A673 (cell line): ENCODE data around the gene PIGN.

ENCODE experiments used
- EZH2 ChIP-seq: fragments of 200-600 bp; sonication (generic); IDR thresholded peaks from 2 replicates; pipeline ENCODE4 v1.6.1; 2017; ENCODE audit warnings: borderline replicate concordance, low read depth, mild to moderate bottlenecking, mixed read lengths, antibody characterized with exemption, low read length; ENCODE audit not compliant: poor library complexity, severe bottlenecking
- TF ChIP-seq, protein P1 (sequence below): fragments of 300-800, 200-600 bp; sonication (generic); conservative IDR thresholded peaks from 2 replicates; pipeline ENCODE4 v1.5.1; 2017; ENCODE audit warnings: low read depth, mild to moderate bottlenecking, antibody characterized with exemption, low read length, moderate library complexity, mixed read lengths

DNA sequence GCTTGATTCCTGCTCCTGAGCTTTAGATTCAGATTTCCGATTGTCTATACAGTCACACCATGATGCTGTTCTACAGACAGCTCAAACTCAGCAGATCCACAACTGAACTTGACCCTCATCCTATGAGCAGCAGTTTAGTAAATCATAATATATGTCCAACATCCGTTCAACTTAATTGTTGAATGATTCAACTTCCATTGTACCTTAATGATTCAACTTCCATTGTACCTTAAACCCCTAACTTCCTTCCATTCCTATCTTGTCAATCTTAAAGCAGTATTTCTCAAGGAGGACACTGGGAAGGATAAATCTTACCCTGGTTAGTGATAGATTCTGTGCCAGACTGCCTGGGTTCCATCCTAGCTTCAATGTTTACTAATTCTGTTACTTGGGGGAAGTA, 60.1 kb downstream of the PIGN start:
- TF ChIP-seq, protein P1, sequence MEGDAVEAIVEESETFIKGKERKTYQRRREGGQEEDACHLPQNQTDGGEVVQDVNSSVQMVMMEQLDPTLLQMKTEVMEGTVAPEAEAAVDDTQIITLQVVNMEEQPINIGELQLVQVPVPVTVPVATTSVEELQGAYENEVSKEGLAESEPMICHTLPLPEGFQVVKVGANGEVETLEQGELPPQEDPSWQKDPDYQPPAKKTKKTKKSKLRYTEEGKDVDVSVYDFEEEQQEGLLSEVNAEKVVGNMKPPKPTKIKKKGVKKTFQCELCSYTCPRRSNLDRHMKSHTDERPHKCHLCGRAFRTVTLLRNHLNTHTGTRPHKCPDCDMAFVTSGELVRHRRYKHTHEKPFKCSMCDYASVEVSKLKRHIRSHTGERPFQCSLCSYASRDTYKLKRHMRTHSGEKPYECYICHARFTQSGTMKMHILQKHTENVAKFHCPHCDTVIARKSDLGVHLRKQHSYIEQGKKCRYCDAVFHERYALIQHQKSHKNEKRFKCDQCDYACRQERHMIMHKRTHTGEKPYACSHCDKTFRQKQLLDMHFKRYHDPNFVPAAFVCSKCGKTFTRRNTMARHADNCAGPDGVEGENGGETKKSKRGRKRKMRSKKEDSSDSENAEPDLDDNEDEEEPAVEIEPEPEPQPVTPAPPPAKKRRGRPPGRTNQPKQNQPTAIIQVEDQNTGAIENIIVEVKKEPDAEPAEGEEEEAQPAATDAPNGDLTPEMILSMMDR = no peak
- no peak for TF ChIP-seq EZH2
